ENCODE measurements around the gene TEX53.

TEX53 gene

GRCh38 chr9:114626415-114627020 lies 31.1 kb downstream of the TEX53 start:
- Histone ChIP-seq H3K4me3 (ENCODE audit: low read depth in 1 of 5, low read length in 5 of 5) (no peak overlapping the region), H3K9me3 (ENCODE audit: control insufficient read depth in 5 of 5, low read length in 5 of 5) (no peaks in the 10 kb centered on the region), H3K4me1 (ENCODE audit: control insufficient read depth in 5 of 5, insufficient read depth in 5 of 5, low read length in 5 of 5) (peaks cover 0 to 25% (median 12%) of the 10 kb centered on the region in 5 donors), H3K9ac (ENCODE audit: low read length in 5 of 5) (peak overlapping the region in 1 of 5 donors; percentile 30), H3K36me3 (ENCODE audit: control insufficient read depth in 5 of 5, insufficient read depth in 5 of 5, low read length in 5 of 5) (peaks cover 18 to 58% (median 42%) of the 10 kb centered on the region in 5 donors), H3K27me3 (ENCODE audit: control insufficient read depth in 5 of 5, insufficient read depth in 4 of 5, low read length in 5 of 5) (no peaks in the 10 kb centered on the region), H3K27ac (ENCODE audit: low read depth, low read length) (no peak overlapping the region)

- Histone ChIP-seq H3K4me3 (ENCODE audit: low read depth in 1 of 5, low read length in 5 of 5) (no peak overlapping the region), H3K9me3 (ENCODE audit: control insufficient read depth in 5 of 5, low read length in 5 of 5) (no peaks in the 10 kb centered on the region), H3K27ac (ENCODE audit: low read depth, low read length) (no peak overlapping the region), H3K4me1 (ENCODE audit: control insufficient read depth in 5 of 5, insufficient read depth in 5 of 5, low read length in 5 of 5) (peaks cover 0 to 25% (median 13%) of the 10 kb centered on the region in 5 donors), H3K36me3 (ENCODE audit: control insufficient read depth in 5 of 5, insufficient read depth in 5 of 5, low read length in 5 of 5) (peaks cover 12 to 41% (median 28%) of the 10 kb centered on the region in 5 donors), H3K9ac (ENCODE audit: low read length in 5 of 5) (no peak overlapping the region), H3K27me3 (ENCODE audit: control insufficient read depth in 5 of 5, insufficient read depth in 4 of 5, low read length in 5 of 5) (no peaks in the 10 kb centered on the region)
These were observed 32.9 kb downstream of the TEX53 start for GRCh38 chr9:114624677-114625076.

- Histone ChIP-seq H3K4me3 (ENCODE audit: low read depth in 1 of 5, low read length in 5 of 5) (no peak overlapping the region), H3K9me3 (ENCODE audit: control insufficient read depth in 5 of 5, low read length in 5 of 5) (no peaks in the 10 kb centered on the region), H3K27me3 (ENCODE audit: control insufficient read depth in 5 of 5, insufficient read depth in 4 of 5, low read length in 5 of 5) (no peaks in the 10 kb centered on the region), H3K4me1 (ENCODE audit: control insufficient read depth in 5 of 5, insufficient read depth in 5 of 5, low read length in 5 of 5) (peaks cover 0 to 27% (median 17%) of the 10 kb centered on the region in 5 donors), H3K27ac (ENCODE audit: low read depth, low read length) (peak overlapping the region; percentile 50), H3K9ac (ENCODE audit: low read length in 5 of 5) (peak overlapping the region in 1 of 5 donors; percentile 47), H3K36me3 (ENCODE audit: control insufficient read depth in 5 of 5, insufficient read depth in 5 of 5, low read length in 5 of 5) (peaks cover 2 to 26% (median 12%) of the 10 kb centered on the region in 5 donors)
These were observed 35.5 kb downstream of the TEX53 start for GRCh38 chr9:114621975-114622609.

- Histone ChIP-seq H3K36me3 (ENCODE audit: control insufficient read depth in 5 of 5, insufficient read depth in 5 of 5, low read length in 5 of 5) (peaks cover 2 to 21% (median 7%) of the 10 kb centered on the region in 5 donors), H3K9me3 (ENCODE audit: control insufficient read depth in 5 of 5, low read length in 5 of 5) (no peaks in the 10 kb centered on the region), H3K9ac (ENCODE audit: low read length in 5 of 5) (no peak overlapping the region), H3K4me3 (ENCODE audit: low read depth in 1 of 5, low read length in 5 of 5) (no peak overlapping the region), H3K4me1 (ENCODE audit: control insufficient read depth in 5 of 5, insufficient read depth in 5 of 5, low read length in 5 of 5) (peaks cover 3 to 30% (median 23%) of the 10 kb centered on the region in 5 donors), H3K27me3 (ENCODE audit: control insufficient read depth in 5 of 5, insufficient read depth in 4 of 5, low read length in 5 of 5) (no peaks in the 10 kb centered on the region), H3K27ac (ENCODE audit: low read depth, low read length) (no peak overlapping the region)
These were observed 36.0 kb downstream of the TEX53 start for GRCh38 chr9:114621561-114621960.

GRCh38 chr9:114619191-114619761 lies 38.3 kb downstream of the TEX53 start:
- peak overlapping the region in 1 of 5 donors; percentile 58 for H3K9ac ChIP-seq (ENCODE audit: low read length in 5 of 5)
- no peaks in the 10 kb centered on the region for H3K27me3 ChIP-seq (ENCODE audit: control insufficient read depth in 5 of 5, insufficient read depth in 4 of 5, low read length in 5 of 5)
- peak overlapping the region; percentile 2 for H3K27ac ChIP-seq (ENCODE audit: low read depth, low read length)
- H3K4me3 ChIP-seq (ENCODE audit: low read depth in 1 of 5, low read length in 5 of 5), result peak overlapping the region in 4 of 5 donors; percentile 20 to 49 (median 42)
- H3K36me3 ChIP-seq (ENCODE audit: control insufficient read depth in 5 of 5, insufficient read depth in 5 of 5, low read length in 5 of 5), result peaks cover 2 to 16% (median 4%) of the 10 kb centered on the region in 5 donors
- no peaks in the 10 kb centered on the region for H3K9me3 ChIP-seq (ENCODE audit: control insufficient read depth in 5 of 5, low read length in 5 of 5)
- H3K4me1 ChIP-seq (ENCODE audit: control insufficient read depth in 5 of 5, insufficient read depth in 5 of 5, low read length in 5 of 5), result peaks cover 4 to 38% (median 27%) of the 10 kb centered on the region in 5 donors

- peak overlapping the region in 4 of 5 donors; percentile 29 to 63 (median 38) for H3K9ac ChIP-seq (ENCODE audit: low read length in 5 of 5)
- no peaks in the 10 kb centered on the region for H3K27me3 ChIP-seq (ENCODE audit: control insufficient read depth in 5 of 5, insufficient read depth in 4 of 5, low read length in 5 of 5)
- no peaks in the 10 kb centered on the region for H3K9me3 ChIP-seq (ENCODE audit: control insufficient read depth in 5 of 5, low read length in 5 of 5)
- H3K27ac ChIP-seq (ENCODE audit: low read depth, low read length), result peak overlapping the region; percentile 62
- H3K4me3 ChIP-seq (ENCODE audit: low read depth in 1 of 5, low read length in 5 of 5), result no peak overlapping the region
- H3K4me1 ChIP-seq (ENCODE audit: control insufficient read depth in 5 of 5, insufficient read depth in 5 of 5, low read length in 5 of 5), result peaks cover 11 to 52% (median 41%) of the 10 kb centered on the region in 5 donors
- H3K36me3 ChIP-seq (ENCODE audit: control insufficient read depth in 5 of 5, insufficient read depth in 5 of 5, low read length in 5 of 5), result peaks cover 2 to 14% (median 4%) of the 10 kb centered on the region in 5 donors
These were observed 40.7 kb downstream of the TEX53 start for GRCh38 chr9:114616684-114617520.

GRCh38 chr9:114614373-114614772 lies 43.2 kb downstream of the TEX53 start:
- Histone ChIP-seq H3K9ac (ENCODE audit: low read length in 5 of 5) (no peak overlapping the region), H3K4me1 (ENCODE audit: control insufficient read depth in 5 of 5, insufficient read depth in 5 of 5, low read length in 5 of 5) (peaks cover 11 to 57% (median 46%) of the 10 kb centered on the region in 5 donors), H3K27me3 (ENCODE audit: control insufficient read depth in 5 of 5, insufficient read depth in 4 of 5, low read length in 5 of 5) (no peaks in the 10 kb centered on the region), H3K36me3 (ENCODE audit: control insufficient read depth in 5 of 5, insufficient read depth in 5 of 5, low read length in 5 of 5) (peaks cover 2 to 10% (median 3%) of the 10 kb centered on the region in 5 donors), H3K4me3 (ENCODE audit: low read depth in 1 of 5, low read length in 5 of 5) (no peak overlapping the region), H3K9me3 (ENCODE audit: control insufficient read depth in 5 of 5, low read length in 5 of 5) (no peaks in the 10 kb centered on the region), H3K27ac (ENCODE audit: low read depth, low read length) (no peak overlapping the region)

GRCh38 chr9:114613919-114614318 lies 43.7 kb downstream of the TEX53 start:
- H3K4me3 ChIP-seq (ENCODE audit: low read depth in 1 of 5, low read length in 5 of 5), result no peak overlapping the region
- H3K9ac ChIP-seq (ENCODE audit: low read length in 5 of 5), result no peak overlapping the region
- H3K36me3 ChIP-seq (ENCODE audit: control insufficient read depth in 5 of 5, insufficient read depth in 5 of 5, low read length in 5 of 5), result peaks cover 0 to 7% (median 2%) of the 10 kb centered on the region in 5 donors
- H3K27ac ChIP-seq (ENCODE audit: low read depth, low read length), result no peak overlapping the region
- no peaks in the 10 kb centered on the region for H3K27me3 ChIP-seq (ENCODE audit: control insufficient read depth in 5 of 5, insufficient read depth in 4 of 5, low read length in 5 of 5)
- H3K9me3 ChIP-seq (ENCODE audit: control insufficient read depth in 5 of 5, low read length in 5 of 5), result no peaks in the 10 kb centered on the region
- H3K4me1 ChIP-seq (ENCODE audit: control insufficient read depth in 5 of 5, insufficient read depth in 5 of 5, low read length in 5 of 5), result peaks cover 11 to 57% (median 46%) of the 10 kb centered on the region in 5 donors

GRCh38 chr9:114613087-114613486 lies 44.5 kb downstream of the TEX53 start:
- H3K9me3 ChIP-seq (ENCODE audit: control insufficient read depth in 5 of 5, low read length in 5 of 5), result no peaks in the 10 kb centered on the region
- peaks cover 0 to 1% (median under 1%) of the 10 kb centered on the region in 5 donors for H3K36me3 ChIP-seq (ENCODE audit: control insufficient read depth in 5 of 5, insufficient read depth in 5 of 5, low read length in 5 of 5)

More at GRCh38 chr9:114613087-114613486, 44.5 kb downstream of the TEX53 start:
- Histone ChIP-seq H3K27ac (ENCODE audit: low read depth, low read length) (peak overlapping the region; percentile 81), H3K27me3 (ENCODE audit: control insufficient read depth in 5 of 5, insufficient read depth in 4 of 5, low read length in 5 of 5) (no peaks in the 10 kb centered on the region), H3K4me1 (ENCODE audit: control insufficient read depth in 5 of 5, insufficient read depth in 5 of 5, low read length in 5 of 5) (peaks cover 11 to 54% (median 46%) of the 10 kb centered on the region in 5 donors), H3K9ac (ENCODE audit: low read length in 5 of 5) (peak overlapping the region in 1 of 5 donors; percentile 39), H3K4me3 (ENCODE audit: low read depth in 1 of 5, low read length in 5 of 5) (peak overlapping the region in 1 of 5 donors; percentile 79)

All from subcutaneous abdominal adipose tissue (tissue), 5 donors.